T47D (cell line): ENCODE measurements around the gene CCL16.

Experiments
- DNase-seq, 2 experiments: peaks; one replicate each; pipeline versions ENCODE4 v3.0.0 to v3.0.0-alpha.2; 2011 to 2012; ENCODE audit warnings: low read depth in 1 of 2, low spot score in 1 of 2
- JUND ChIP-seq: IDR thresholded peaks from 2 replicates; pipeline ENCODE4 v1.6.1; 2012; ENCODE audit warnings: low read depth
- in situ Hi-C: cut with HindIII; loops from 2 replicates; pipeline ENCODE4 v1.10.0; 2016; ENCODE audit warnings: low sequenced_read_pairs, low pct_unique_long_range_greater_than_20kb

CCL16 gene

DNA sequence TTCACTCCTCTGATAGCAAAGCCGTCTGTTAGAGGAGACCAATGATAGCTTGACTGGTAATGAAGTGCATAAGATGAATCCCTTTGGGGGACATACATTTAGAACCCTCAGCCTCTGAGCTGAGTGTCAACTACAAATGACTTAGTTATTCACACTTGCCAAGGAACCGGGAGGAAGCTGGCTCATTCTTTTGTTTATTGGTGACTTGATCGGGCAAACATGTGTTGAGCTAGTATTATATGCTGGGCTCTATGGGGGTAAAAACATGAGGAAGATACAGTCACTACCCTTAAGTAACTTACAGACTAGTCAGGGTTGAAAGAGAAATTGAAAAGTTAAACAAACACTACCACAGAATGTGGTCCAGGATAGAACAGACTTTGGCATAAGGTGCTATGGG, 3.0 kb downstream of the CCL16 start:
- in situ Hi-C loops, result no loop called here
- TF ChIP-seq JUND, result no peak
- no peak for DNase-seq

DNA sequence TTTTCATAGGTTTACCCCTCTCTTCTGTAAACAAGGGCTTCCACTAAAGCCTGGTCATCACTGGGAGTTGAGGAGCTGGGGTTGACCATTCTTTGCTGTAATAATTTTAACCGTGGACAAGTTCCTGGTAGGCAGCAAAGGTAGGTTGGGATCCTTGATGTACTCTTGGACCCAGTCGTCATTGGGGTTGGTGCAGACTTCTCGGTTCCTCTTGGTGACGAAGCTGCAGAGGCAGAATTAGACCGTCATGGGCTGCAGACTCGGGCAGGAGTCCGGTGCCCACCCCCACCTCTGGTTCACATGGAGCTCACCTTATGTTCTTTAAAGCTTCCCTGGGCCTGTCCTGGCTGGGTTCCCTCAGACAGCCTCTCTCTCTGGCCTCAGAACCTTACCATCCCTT, 3.8 kb downstream of the CCL16 start:
- no peak for TF ChIP-seq JUND
- DNase-seq, result no peak
- in situ Hi-C loops, result no loop called here

DNA sequence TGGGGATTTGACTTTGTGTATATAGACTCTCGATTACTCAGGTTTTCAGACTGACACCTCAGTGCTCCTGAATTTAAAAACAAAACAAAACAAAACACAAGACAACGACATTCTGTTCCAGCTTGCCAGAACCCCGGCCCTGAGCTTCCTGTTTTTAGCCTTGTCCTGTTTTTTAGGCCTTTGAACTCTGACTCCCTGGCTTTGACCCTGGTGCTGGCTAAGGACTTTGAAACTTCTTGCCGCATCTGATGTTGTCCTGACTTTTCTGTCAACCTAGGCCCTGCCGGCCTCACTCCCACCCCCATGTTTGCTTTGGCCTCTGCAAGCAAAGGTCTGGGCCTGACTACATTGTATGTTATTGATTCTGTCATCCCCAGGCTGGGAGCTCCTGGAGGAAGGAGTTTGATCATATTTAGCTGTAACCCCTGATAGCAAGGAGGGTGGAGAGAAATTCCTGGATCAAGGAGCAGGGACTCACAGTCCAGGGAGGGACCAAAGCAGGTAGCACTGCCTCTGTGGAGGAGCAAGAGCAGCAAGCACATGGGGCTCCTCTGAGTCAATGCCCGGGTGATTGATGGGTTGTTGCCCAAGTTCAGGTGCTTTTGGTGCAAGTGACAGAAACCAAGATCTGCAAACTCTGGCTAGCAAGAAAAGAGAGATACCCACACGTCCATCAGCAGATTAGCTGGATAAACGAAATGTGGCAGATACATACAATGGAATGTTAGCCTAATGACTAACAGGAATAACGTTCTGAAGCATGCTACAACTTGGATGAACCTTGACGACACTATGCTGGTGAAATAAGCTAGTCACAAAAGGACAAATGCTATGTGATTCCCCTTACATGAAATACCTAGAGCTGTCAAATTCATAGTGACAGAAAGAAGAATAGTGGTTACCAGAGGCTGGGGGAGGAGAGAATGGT, 7.7 kb downstream of the CCL16 start:
- in situ Hi-C loops, result no loop called here
- TF ChIP-seq JUND, result no peak
- DNase-seq, result no peak

DNA sequence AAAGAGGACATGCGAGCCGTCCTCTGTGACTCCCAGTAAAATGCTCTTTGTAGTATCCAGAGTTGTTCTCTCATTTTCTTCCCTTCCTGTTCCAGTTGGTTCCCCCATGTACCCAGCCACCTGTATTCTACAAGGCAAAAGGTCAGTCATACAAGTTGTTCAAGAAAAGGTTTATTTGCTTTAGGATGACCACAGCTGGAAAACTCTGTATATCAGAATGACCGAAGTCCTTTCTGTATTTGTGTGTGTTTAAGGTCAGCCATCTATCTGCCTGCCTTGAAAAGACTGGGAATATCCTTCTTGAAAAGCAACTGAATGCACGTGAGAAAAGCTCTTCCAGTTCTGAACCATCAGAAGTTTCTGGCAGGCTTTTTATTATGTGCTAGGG, 8.4 kb downstream of the CCL16 start:
- in situ Hi-C loops, result no loop called here
- DNase-seq, result no peak
- TF ChIP-seq JUND, result no peak

DNA sequence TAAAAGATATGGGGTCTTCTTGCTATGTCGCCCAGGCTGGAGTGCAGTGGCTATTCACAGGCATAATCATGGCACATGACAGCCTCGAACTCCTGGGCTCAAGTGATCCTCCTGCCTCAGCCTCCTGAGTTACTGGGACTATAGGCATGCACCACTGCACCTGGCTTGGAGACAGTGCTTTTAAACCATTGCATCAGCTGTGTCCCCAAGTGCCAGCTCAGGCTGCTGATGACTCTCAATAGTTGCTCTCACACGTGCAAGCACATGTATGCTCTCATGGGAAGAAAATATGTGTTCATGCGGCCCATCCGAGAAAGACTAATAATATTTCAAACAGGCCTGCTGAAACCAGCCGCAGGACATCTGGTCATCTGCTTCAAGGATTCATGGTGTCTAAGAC, 8.8 kb downstream of the CCL16 start:
- no peak for DNase-seq
- in situ Hi-C loops, result no loop called here
- no peak for TF ChIP-seq JUND

DNA sequence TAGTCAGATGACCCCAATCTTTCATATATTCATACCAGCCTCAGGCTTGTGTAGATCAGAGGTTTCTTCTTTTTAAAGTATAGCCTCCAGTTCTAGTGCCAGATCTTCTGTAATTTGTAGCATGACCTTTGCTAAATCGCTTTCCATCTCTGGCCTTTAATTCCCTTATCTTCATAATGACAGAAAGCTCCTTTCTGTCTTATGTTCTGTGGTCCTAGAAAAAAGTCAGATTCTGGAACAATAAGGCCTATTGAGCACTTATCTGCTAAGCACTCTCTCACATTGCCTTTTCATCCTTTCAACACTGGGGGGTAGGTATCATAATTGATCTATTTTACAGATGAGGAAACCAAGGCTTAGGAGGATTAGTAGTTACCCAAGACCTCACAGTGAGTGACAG, 9.2 kb downstream of the CCL16 start:
- no peak for TF ChIP-seq JUND
- DNase-seq, result no peak
- in situ Hi-C loops, result no loop called here

DNA sequence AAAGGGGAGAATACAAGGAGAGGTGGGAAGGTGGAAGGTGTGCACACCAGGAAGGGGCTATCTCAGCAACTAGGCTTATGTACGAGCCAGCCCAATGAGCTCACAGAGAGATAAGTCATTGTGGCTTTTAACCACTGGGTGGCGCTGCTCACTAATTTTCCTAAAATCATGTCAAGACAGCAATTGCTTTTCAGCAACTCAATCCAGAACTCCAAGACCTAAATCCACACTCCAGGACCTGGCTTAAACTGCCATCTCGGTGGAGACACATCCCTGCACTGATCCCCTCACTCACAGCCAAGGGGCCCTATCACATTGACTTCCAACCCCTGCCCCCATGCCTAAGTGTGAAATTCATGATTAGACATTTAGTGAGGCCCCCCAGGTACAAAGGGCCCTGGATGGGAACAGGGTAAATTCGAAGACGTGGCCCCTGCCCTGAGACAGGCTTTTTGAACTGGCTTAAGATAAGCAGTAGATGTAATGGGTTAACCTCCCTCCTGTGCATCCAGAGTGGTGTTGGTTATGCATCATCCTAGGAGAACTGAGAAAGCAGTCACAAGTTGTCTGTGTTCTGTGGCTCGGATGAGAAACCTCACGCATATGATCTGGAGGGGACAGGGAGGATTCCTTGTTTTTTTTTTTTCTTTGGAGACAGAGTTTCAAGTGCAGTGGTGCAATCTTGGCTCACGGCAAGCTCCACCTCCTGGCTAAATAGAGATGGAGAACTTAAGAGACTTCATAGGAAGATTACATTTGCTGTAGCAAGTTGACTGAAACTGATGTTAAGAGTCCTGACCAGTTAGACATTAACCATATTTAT, 11.5 kb downstream of the CCL16 start:
- DNase-seq, result peak; percentile 41 to 88
- no peak for TF ChIP-seq JUND
- in situ Hi-C loops, result no loop called here

DNA sequence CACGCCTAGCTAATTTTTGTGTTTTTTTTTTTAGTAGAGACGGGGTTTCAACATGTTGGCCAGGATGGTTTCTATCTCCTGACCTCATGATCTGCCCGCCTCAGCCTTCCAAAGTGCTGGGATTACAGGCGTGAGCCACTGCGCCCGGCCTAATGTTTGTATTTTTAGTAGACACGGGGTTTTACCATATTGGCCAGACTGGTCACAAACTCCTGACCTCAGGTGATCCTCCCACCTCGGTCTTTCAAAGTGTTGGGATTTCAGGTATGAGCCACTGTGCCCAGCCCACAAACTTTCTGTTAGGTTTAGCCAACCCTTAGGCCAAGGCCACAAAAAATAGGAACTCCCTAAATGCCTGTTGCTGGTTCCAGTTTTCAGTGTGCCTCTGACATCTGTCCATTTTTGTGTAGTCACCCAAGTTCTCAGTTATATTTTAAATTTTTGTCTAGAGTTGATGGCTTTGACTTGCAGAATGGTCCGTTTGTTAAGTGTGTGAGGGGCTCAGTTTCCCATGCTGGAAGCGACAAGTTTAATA, 12.7 kb downstream of the CCL16 start:
- no peak for TF ChIP-seq JUND
- in situ Hi-C loops, result no loop called here
- DNase-seq, result no peak

DNA sequence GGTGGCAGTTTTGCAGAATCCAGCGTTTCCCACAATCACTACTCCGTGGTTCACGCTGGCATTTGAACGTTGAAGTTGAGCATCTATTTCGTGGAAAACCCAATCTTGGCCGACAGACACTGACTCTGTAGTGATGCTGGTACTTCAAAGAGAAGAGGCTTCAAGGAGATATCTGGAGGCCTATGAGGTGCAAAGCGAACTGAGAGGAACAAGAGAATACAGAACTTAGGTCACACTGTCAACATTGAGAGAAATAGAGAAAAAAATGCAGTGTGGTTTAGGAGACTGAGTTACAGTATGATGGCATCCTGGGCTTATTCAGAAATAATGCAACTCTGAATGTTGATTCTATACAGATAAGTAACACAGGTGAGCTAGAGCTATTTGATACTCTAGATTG, 16.0 kb downstream of the CCL16 start:
- TF ChIP-seq JUND, result no peak
- no peak for DNase-seq
- in situ Hi-C loops, result no loop called here

DNA sequence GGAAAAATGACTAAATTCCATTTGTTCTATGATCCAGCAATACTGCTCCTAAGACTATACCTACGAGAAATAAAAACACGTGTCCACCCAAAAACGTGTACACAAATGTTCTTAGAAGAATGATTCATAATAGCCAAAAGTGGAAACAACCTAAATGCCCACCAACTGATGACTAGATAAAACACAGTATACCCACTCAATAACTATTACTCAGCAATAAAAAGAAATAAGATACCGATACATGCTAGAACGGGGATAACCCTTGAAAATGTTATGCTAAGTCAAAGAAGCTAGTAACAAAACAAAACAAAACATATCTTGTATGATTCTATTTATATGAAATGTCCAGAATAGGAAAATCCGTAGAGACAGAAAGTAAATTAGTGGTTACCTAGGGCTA, 17.6 kb downstream of the CCL16 start:
- in situ Hi-C loops, result no loop called here
- DNase-seq, result no peak
- TF ChIP-seq JUND, result no peak

DNA sequence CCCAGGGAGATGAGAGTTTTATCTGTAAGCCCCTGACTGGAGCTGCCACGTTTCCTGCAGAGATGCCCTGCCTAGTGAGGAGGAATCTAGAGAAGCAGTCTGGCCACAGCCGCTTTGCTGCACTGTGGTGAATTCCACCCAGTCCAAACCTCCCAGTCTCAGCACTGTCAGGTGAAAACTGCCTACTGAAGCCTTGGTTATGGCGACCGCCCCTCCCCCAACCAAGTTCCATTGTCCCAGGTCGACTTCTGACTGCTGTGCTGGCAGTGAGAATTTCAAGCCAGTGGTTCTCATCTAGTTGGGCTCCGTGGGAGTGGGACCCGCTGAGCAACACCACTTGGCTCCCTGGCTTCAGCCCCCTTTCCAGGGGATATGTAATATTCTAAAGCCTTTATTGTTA, 27.6 kb downstream of the CCL16 start:
- DNase-seq, result no peak
- in situ Hi-C loops, result no loop called here
- TF ChIP-seq JUND, result no peak

DNA sequence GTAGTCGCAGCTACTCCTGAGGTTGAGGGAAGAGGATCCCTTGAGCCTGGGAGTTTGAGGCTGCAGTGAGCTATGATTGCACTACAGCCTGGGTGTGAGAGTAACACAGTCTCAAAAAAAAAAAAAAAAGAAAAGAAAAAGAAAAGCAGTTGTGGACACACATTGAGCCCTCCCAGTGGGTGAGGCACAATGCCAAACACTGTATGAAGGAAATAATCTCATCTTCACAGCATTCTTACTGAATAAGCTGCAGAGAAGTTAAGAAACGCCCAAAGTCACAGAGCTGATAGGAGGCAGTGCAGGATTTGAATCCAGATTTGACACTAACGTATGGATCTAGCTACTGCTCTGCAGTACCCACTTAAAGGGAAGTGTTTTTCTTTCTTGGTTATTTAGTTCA, 31.9 kb downstream of the CCL16 start:
- no peak for DNase-seq
- in situ Hi-C loops, result no loop called here
- TF ChIP-seq JUND, result no peak

DNA sequence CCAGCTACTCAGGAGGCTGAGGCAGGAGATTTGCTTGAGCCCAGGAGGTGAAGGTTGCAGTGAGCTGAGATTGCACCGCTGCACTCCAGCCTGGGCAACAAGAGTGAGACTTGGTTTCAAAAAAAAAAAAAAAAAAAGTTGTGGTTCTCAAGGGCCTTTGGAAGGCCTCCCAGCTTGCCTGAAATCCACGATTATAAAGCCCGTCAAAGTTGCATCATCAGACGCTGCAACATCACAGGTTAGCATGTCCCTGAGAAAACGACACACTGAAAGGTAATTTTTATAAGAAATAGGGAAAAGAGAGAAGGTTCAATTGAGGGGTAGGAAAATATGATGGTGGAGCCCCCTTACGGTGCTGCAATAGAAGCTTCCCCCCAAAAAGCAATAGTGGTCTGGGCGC, 33.2 kb downstream of the CCL16 start:
- no peak for DNase-seq
- in situ Hi-C loops, result no loop called here
- no peak for TF ChIP-seq JUND
